Stimulated activated CD8-positive, alpha-beta memory T cell treated with anti-CD3 and anti-CD28 coated beads, Interleukin-15, amount 100 ng/mL, for 4 hours (primary cell): Measurements from ENCODE around the gene DCANP1.

Experiments
- DNase-seq, 2 donors: peaks; one replicate each; pipeline ENCODE4 v3.0.0-alpha.2; 2020; ENCODE audit warnings: low read depth in 2 of 2

The DCANP1 gene

GRCh38 chr5:135423146-135423845, 23.9 kb downstream of the DCANP1 start:
- no peak for DNase-seq

DNA sequence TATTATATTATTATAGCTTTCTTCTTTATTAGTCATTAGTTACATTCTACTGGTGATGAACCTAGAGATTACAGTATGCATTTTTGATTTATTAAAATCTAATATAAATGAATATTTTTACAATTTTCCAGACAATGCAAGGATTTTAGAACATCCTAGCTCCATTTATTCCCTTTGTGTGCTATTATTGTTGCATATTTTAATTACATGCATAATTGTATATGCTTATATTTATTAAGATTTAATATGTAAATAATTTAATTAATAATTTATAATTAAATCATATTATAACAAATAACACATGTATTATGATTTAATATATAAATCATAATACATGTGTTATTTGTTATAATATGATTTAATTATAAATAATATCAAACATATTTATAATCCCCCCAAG, 24.7 kb downstream of the DCANP1 start:
- DNase-seq, result no peak

GRCh38 chr5:135417083-135417482, 30.1 kb downstream of the DCANP1 start:
- DNase-seq, result no peak

- DNase-seq, result no peak
Measured at GRCh38 chr5:135405082-135405481, 42.1 kb downstream of the DCANP1 start.

DNA sequence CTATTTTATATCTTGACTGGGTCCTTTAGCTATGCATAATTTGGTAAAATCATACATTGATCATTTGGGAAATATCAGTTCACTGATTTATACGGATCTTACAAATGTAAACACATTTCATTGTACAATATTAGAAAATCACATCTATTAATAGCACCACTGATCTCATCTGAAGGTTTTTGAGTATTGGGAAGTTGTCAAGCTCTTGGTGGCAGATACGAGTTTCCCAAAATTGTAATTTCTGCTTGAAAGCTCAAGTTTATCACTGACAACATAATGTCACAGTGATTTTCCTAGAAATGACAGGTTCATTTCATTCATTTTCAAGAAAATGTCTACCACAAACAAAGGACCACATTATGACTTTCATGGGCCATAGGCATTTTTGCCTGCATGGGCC, 45.1 kb downstream of the DCANP1 start:
- DNase-seq, result no peak

DNA sequence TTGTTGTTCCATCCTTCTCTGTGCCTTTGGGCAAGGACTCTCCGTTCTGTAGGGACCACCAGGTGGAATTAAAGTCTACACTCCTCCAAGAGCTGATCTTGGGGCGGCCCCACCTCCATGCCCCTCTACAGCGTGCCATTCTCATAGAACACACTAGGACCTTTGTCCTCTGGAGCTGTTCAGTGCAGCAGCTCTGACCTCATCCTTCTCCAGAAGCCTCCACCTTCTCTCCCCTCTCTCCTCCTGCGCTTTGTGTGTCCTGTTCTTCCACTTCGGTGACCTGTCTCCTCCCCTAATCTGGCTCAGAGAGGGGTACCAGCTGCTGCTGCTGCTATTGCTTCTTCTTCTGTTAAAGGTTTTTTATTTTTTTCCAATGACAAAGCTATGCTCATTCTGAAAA, 46.3 kb downstream of the DCANP1 start:
- no peak for DNase-seq

DNA sequence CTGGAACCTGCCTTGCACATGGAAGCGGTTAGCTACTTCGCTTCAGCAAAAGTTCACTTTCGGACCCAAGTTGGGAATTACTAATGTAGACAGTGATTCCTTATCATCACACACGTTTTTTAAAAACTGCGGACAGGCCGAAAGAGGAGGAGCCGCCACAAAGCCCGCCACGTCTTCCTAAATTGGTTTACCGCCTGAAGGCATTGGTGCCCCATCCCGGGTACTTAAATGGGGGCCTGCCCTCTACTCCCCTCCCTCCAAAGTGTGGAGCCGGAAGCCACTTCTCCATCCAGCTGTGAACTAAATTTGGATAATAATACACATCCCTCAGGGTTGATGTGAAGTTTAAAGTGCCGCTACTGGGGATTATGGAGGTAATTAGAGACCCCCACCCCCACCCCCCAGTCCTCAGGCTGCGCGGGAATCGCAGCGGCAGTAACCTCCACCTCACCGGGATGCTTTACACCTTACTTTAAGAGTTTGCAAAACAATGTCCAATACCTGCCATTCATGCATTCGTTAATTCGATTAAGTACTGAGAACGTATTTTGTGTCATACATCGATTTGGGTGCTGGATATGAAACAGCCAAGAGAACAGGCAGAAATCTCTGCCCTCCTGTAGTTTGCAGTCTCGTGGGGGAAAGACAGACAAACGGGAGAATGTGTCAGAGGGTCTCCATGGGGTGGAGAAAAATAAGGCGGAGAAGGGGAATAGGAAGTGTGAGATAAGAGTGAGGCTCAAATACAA, 47.2 kb downstream of the DCANP1 start:
- no peak for DNase-seq

GRCh38 chr5:135398855-135399793, 48.0 kb downstream of the DCANP1 start, which contains the start of gene MACROH2A1:
Gene MACROH2A1, minus strand, starts transcription at chr5:135399231. Its CDS starts 10,138 bp downstream, at chr5:135389093.
- peak; percentile 59 to 68 for DNase-seq

DNA sequence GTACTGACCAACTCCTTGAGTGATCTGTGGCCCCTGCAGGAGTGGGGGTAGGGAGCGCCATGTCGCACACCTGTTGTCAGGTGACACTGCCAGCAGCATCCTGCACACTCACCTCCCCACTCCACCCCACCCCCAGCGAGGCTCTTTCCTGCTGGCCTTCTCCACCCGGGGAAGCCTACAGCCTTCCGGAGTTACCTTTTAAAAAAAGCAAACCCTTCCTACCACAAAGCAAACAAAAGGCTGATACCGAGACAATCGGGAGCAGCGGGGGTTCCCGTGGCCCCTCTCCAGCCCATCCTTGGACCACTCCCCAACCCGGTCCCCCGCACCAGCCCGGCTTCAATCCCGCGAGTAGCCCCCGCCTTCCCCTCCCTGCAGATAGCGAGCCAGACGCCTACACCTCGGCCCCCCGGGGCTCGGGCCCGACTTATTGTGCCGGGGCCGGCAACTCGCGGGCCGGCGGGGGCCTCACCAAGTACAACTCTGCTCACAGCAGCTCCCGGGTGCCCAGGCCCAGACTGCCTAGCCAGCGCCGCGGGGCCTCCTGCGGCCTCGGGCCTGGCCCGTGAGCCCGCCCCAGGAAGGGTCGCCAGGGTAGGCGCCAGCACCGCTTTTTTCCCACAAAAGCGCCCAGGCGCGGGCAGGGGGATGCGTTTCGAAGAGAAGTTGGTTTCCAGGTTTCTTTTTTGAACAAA, 48.8 kb downstream of the DCANP1 start:
- no peak for DNase-seq

GRCh38 chr5:135397084-135397483, 50.1 kb downstream of the DCANP1 start:
- DNase-seq, result no peak

DNA sequence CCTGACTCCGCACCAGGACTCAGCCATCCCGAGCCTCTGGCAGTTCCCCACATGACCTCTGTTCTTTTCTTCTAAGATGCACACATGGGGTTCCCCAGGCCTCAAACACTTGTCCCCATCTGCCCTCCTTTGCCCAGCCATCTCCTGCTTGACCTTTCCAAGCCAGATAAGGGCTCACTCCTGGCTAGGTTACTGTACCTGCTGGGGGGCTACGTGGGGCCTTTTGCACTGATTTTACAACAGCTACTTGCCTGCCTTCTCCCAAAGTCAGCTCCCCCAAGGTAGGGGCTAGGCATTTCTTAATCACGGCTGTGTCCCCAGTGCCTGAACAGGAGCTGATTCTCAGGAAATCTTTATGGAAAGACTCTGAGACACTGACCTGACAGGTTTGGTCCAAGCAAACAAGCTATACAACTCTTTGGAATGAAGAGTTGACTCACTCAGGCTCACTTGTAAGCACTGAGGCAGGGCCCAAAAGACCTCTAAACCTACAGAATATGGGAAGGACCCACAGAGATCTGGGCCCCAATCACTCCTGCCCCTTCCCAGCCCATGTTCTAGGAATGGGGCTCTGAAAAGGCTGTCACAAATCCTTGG, 50.6 kb downstream of the DCANP1 start:
- no peak for DNase-seq

- DNase-seq, result no peak
Measured at GRCh38 chr5:135395866-135396265, 51.3 kb downstream of the DCANP1 start.

GRCh38 chr5:135395451-135395850, 51.7 kb downstream of the DCANP1 start:
- no peak for DNase-seq
